GM12878 (cell line): ENCODE data around the gene IRF2BP1. TPM values are rescaled to one million over a fixed set of nuclear protein-coding genes. Genes with fewer than 3 reads are reported as not detected.
"Not testable (repeated sequence)": the region's sequence is repeated elsewhere in the genome, so short reads cannot be mapped to it uniquely, and the experiment has no call there.

Experiments
- ATAC-seq: fragments of 200-7000 bp; cut with Tn5 transposase; 3 replicates; pipeline ENCODE4 v1.9.1; 2020; ENCODE audit warnings: mild to moderate bottlenecking, moderate library complexity
- BruUV-seq: library from RNA; stranded (reverse); fragments of 400-500 nt; replicated peaks from 2 replicates; lab custom pipeline; 2021; lab: Mats Ljungman, UMichigan
- CTCF ChIA-PET: fragments of 300-600 bp; sonication (Branson Sonifier 250); formaldehyde crosslinking; extraction: SDS; loops from one replicate; lab custom pipeline; 2021; ENCODE audit warnings: inconsistent platforms; lab: Yijun Ruan, JAX
- POLR2A ChIA-PET: fragments of 350-600 bp; formaldehyde crosslinking; extraction: SDS; loops from one replicate; lab custom pipeline; 2021; ENCODE audit warnings: inconsistent platforms; lab: Charles Lee
- RAD21 ChIA-PET: fragments of 300-600 bp; sonication (Branson Sonifier 250); formaldehyde crosslinking; loops from one replicate; lab custom pipeline; 2023; ENCODE audit warnings: antibody characterized with exemption; ENCODE audit not compliant: unreplicated experiment; lab: Charles Lee
- SMC1A ChIA-PET: fragments of 300-600 bp; sonication (Branson Sonifier 250); formaldehyde crosslinking; loops from one replicate; lab custom pipeline; 2023; ENCODE audit not compliant: unreplicated experiment, uncharacterized antibody; lab: Charles Lee
- DNase-seq: peaks from one replicate; pipeline ENCODE4 v3.0.0-alpha.2; 2011; ENCODE audit warnings: low read depth, low spot score
- FAIRE-seq: peaks from 3 replicates; lab custom pipeline; 2011; peaks lifted over from hg19 to GRCh38; lab: Jason Lieb, UNC
- H2AFZ ChIP-seq: 2 replicates; pipeline ENCODE4 v1.6.0; 2011; ENCODE audit warnings: low read depth, low read length, control low read depth; ENCODE audit not compliant: control insufficient read depth
- H3K27ac ChIP-seq: 2 replicates; pipeline ENCODE4 v1.5.1; 2011; ENCODE audit warnings: control low read depth; ENCODE audit not compliant: control insufficient read depth, insufficient read depth
- H3K27me3 ChIP-seq, 2 experiments: replicated peaks in 1 of 2; 2 replicates each; pipeline versions ENCODE4 v1.6.0 to v1.6.1; 2011; ENCODE audit warnings: low read length in 1 of 2; ENCODE audit not compliant: control insufficient read depth in 2 of 2, insufficient read depth in 2 of 2
- H3K36me3 ChIP-seq, 2 experiments: 2 replicates each; pipeline ENCODE4 v1.5.1; 2011; ENCODE audit warnings: low read length in 1 of 2; ENCODE audit not compliant: control insufficient read depth in 2 of 2, insufficient read depth in 2 of 2
- H3K4me1 ChIP-seq: 2 replicates; pipeline ENCODE4 v1.6.1; 2011; ENCODE audit warnings: mild to moderate bottlenecking, low read length, moderate library complexity, mixed read lengths; ENCODE audit not compliant: control insufficient read depth, insufficient read depth
- H3K4me2 ChIP-seq: 2 replicates; pipeline ENCODE4 v1.6.0; 2011; ENCODE audit warnings: control low read depth; ENCODE audit not compliant: control insufficient read depth, insufficient read depth
- H3K4me3 ChIP-seq: fragments of 200-600 bp; sonication (generic); 2 replicates; pipeline ENCODE4 v1.5.1; 2016
- H3K79me2 ChIP-seq: 2 replicates; pipeline ENCODE4 v1.6.0; 2011; ENCODE audit warnings: low read length; ENCODE audit not compliant: control insufficient read depth, insufficient read depth
- H3K9ac ChIP-seq: 2 replicates; pipeline ENCODE4 v1.8.0; 2011; ENCODE audit warnings: low read length, control low read depth, mixed read lengths; ENCODE audit not compliant: control insufficient read depth, insufficient read depth
- H3K9me3 ChIP-seq: replicated peaks from 3 replicates; pipeline ENCODE4 v1.5.1; 2011; ENCODE audit warnings: mild to moderate bottlenecking, low read length; ENCODE audit not compliant: control insufficient read depth, insufficient read depth
- H4K20me1 ChIP-seq: 2 replicates; pipeline ENCODE4 v1.6.0; 2011; ENCODE audit not compliant: control insufficient read depth, insufficient read depth
- BHLHE40 ChIP-seq, 2 experiments: fragments of 450-650 bp in 1 of 2; IDR thresholded peaks; 2 replicates each; pipeline ENCODE4 v1.6.1; 2011 to 2017; ENCODE audit warnings: low read depth in 2 of 2, borderline replicate concordance in 1 of 2, improper control_type of control experiment in 1 of 2, low read length in 1 of 2, mild to moderate bottlenecking in 1 of 2
- PML ChIP-seq: IDR thresholded peaks from 2 replicates; pipeline ENCODE4 v1.6.1; 2012; ENCODE audit warnings: low read length, inconsistent platforms
- POU2F2 ChIP-seq: IDR thresholded peaks from 3 replicates; pipeline ENCODE4 v1.6.1; 2011; ENCODE audit warnings: low read depth, mild to moderate bottlenecking, low read length, borderline replicate concordance
- SRF ChIP-seq, 2 experiments: IDR thresholded peaks; 2 replicates each; pipeline ENCODE4 v1.6.1; 2011; ENCODE audit warnings: low read depth in 2 of 2, low read length in 2 of 2, mild to moderate bottlenecking in 1 of 2, moderate library complexity in 1 of 2
- STAT1 ChIP-seq: fragments of 450-650 bp; conservative IDR thresholded peaks from 2 replicates; pipeline ENCODE4 v1.6.1; 2014; ENCODE audit warnings: antibody characterized with exemption, mild to moderate bottlenecking
- SUZ12 ChIP-seq: fragments of 200-600 bp; sonication (generic); IDR thresholded peaks from one replicate; pipeline ENCODE4 v1.6.1; 2018; ENCODE audit warnings: antibody characterized with exemption, mild to moderate bottlenecking; ENCODE audit not compliant: unreplicated experiment
- WGBS: methylation state at CpG from one replicate; pipeline ENCODE4 v1.1.6; 2016; ENCODE audit warnings: low lambda C conversion rate; ENCODE audit not compliant: insufficient replicate concordance, insufficient coverage; ENCODE audit errors: missing lambda C conversion rate; 5-methylcytosine and 5-hydroxymethylcytosine counted together
- in situ Hi-C: fragments of 300-500 bp; cut with MboI; formaldehyde crosslinking; loops from 9 replicates; pipeline ENCODE4 v1.14.3; 2018; ENCODE audit warnings: mixed read lengths
- intact Hi-C: fragments of 100-400 bp; cut with micrococcal nuclease; formaldehyde crosslinking; loops from one replicate; pipeline ENCODE4 v1.14.2; 2022; ENCODE audit not compliant: unreplicated experiment
- polyA plus RNA-seq, 11 experiments: library from polyadenylated mRNA; depleted of rRNA in 4 of 11; unstranded in 6 of 11; stranded (reverse) in 5 of 11; fragments of >200 nt; fragmentation: Nextera tagmentation in 4 of 11; fragmentation: Illumina TruSeq in 1 of 11; extraction: Ambion mirVana in 4 of 11; extraction: Trizol in 1 of 11; gene quantifications; 1 replicate in 1 of 11; 2 replicates in 10 of 11; pipeline versions ENCODE4 v1.2.1 to v1.2.3, GENCODE V29; 2011 to 2016; ENCODE audit warnings: inconsistent platforms in 2 of 11, missing spikeins in 2 of 11, low read depth in 1 of 11
- total RNA-seq, 4 experiments: library from RNA; depleted of rRNA in 3 of 4; stranded (reverse); fragments of >200 nt in 3 of 4; fragmentation: Illumina TruSeq in 1 of 4; extraction: Trizol in 1 of 4; gene quantifications; 2 replicates each; pipeline versions ENCODE4 v1.2.1 to v1.2.3, GENCODE V29; 2013 to 2021
- TF ChIP-seq, protein P1 (sequence below): fragments of 450-650 bp; IDR thresholded peaks from 2 replicates; pipeline ENCODE4 v1.6.1; 2018; ENCODE audit warnings: borderline replicate concordance, mild to moderate bottlenecking; ENCODE audit not compliant: partially characterized antibody
- TF ChIP-seq, protein P2 (sequence below): IDR thresholded peaks from 2 replicates; pipeline ENCODE4 v1.6.1; 2011; ENCODE audit warnings: borderline replicate concordance, low read depth, mild to moderate bottlenecking, moderate library complexity, mixed read lengths, low read length; ENCODE audit not compliant: insufficient read depth; ENCODE audit errors: extremely low read length

The IRF2BP1 gene
- total and polyA plus RNA-seq, 10 of the 15 experiments (the other 5 are each of a cell fraction or from before 2014, with no cell fraction given): 0.31 to 24.4 (median 4.4) TPM

DNA sequence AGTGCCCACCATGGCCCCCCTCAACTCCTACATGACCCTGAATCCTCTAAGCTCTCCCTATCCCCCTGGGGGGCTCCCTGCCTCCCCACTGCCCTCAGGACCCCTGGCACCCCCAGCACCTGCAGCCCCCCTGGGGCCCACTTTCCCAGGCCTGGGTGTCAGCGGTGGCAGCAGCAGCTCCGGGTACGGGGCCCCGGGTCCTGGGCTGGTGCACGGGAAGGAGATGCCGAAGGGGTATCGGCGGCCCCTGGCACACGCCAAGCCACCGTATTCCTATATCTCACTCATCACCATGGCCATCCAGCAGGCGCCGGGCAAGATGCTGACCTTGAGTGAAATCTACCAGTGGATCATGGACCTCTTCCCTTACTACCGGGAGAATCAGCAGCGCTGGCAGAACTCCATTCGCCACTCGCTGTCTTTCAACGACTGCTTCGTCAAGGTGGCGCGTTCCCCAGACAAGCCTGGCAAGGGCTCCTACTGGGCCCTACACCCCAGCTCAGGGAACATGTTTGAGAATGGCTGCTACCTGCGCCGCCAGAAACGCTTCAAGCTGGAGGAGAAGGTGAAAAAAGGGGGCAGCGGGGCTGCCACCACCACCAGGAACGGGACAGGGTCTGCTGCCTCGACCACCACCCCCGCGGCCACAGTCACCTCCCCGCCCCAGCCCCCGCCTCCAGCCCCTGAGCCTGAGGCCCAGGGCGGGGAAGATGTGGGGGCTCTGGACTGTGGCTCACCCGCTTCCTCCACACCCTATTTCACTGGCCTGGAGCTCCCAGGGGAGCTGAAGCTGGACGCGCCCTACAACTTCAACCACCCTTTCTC lies 13.6 kb downstream of the IRF2BP1 start (continued):
- TF ChIP-seq, protein P1, sequence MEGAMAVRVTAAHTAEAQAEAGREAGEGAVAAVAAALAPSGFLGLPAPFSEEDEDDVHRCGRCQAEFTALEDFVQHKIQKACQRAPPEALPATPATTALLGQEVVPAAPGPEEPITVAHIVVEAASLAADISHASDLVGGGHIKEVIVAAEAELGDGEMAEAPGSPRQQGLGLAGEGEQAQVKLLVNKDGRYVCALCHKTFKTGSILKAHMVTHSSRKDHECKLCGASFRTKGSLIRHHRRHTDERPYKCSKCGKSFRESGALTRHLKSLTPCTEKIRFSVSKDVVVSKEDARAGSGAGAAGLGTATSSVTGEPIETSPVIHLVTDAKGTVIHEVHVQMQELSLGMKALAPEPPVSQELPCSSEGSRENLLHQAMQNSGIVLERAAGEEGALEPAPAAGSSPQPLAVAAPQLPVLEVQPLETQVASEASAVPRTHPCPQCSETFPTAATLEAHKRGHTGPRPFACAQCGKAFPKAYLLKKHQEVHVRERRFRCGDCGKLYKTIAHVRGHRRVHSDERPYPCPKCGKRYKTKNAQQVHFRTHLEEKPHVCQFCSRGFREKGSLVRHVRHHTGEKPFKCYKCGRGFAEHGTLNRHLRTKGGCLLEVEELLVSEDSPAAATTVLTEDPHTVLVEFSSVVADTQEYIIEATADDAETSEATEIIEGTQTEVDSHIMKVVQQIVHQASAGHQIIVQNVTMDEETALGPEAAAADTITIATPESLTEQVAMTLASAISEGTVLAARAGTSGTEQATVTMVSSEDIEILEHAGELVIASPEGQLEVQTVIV: no peak

DNA sequence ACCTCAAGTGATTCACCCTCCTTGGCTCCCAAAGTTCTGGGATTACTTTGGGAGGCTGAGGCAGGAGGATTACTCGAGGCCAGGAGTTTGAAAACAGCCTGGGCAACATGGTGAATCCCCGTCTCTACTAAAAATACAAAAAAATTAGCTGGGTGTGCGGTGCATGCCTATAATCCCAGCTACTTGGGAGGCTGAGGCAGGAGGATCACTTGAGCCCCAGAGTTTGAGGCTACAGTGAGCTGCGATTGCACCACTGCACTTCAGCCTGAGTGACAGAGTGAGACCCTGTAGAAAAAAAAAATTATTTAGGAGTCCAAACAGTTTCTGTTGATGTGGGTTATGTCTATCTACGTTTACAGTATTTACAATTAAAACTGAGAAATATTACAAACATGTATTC lies 15.1 kb downstream of the IRF2BP1 start:
- no peak overlapping the region for H3K4me2 ChIP-seq
- FAIRE-seq (no peak), DNase-seq (no peak), ATAC-seq (no peak)
- no peaks in the 10 kb centered on the region; a peak in 1 of 4 replicates for H3K27me3 ChIP-seq
- in situ Hi-C loops: no loop called here
- H3K9ac ChIP-seq: no peak overlapping the region
- intact Hi-C loops: no loop called here
- no peaks in the 10 kb centered on the region for H3K79me2 ChIP-seq
- no peak overlapping the region for H2AFZ ChIP-seq
- TF ChIP-seq, protein P2, sequence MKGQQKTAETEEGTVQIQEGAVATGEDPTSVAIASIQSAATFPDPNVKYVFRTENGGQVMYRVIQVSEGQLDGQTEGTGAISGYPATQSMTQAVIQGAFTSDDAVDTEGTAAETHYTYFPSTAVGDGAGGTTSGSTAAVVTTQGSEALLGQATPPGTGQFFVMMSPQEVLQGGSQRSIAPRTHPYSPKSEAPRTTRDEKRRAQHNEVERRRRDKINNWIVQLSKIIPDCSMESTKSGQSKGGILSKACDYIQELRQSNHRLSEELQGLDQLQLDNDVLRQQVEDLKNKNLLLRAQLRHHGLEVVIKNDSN: no peak
- no peak for TF ChIP-seq SUZ12
- TF ChIP-seq SRF (IDR thresholded peaks at IDR 0.05; ENCODE audit: low read depth in 2 of 2, low read length in 2 of 2): no peak
- TF ChIP-seq PML: no peak
- no peak for TF ChIP-seq BHLHE40 (IDR thresholded peaks at IDR 0.05; ENCODE audit: borderline replicate concordance in 1 of 2, low read depth in 2 of 2, low read length in 1 of 2)
- no peak for TF ChIP-seq STAT1
- TF ChIP-seq POU2F2: no peak
- no peaks in the 10 kb centered on the region for H3K36me3 ChIP-seq
- no peaks in the 10 kb centered on the region for H4K20me1 ChIP-seq
- H3K4me1 ChIP-seq: no peaks in the 10 kb centered on the region; the same call in 1 of the 2 replicates
- H3K27ac ChIP-seq: no peak overlapping the region
- CTCF ChIA-PET: interaction anchor here (1.3 to 2.6 kb wide), 2 partner anchors 11 to 394 kb away, joined by 3 to 13 read pairs; no protein-coding TSS in a partner anchor
- WGBS: 43% methylated on average over 5 of the region's 5 CpGs
- SMC1A ChIA-PET: interaction anchor here (10.0 kb wide), 1 partner anchor 10 kb away, joined by 98 read pairs; no protein-coding TSS in a partner anchor
- H3K9me3 ChIP-seq: no peaks in the 10 kb centered on the region
- POLR2A ChIA-PET: no interaction called here
- BruUV-seq: no TSS peak
- RAD21 ChIA-PET: no interaction called here
- H3K4me3 ChIP-seq: no peak overlapping the region

DNA sequence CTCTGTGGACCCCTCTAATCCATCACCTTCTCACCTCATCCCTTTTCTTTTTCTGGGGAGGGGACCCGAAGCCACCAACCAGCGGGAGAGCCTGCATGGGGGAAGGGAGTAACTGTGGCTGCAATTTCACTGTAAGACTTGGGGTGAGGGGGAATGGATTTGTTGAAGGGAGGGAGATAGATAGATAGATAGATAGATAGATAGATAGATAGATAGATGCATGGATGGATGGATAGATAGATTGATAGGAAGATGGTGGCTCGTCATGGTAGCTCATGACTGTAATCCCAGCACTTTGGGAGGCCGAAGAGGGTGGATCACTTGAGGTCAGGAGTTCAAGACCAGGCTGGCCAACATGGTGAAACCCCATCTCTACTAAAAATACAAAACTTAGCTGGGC lies 18.7 kb downstream of the IRF2BP1 start:
- intact Hi-C loops, FAIRE-seq, ATAC-seq, H3K4me2 ChIP-seq, H3K4me1 ChIP-seq, H4K20me1 ChIP-seq, DNase-seq, H3K27me3 ChIP-seq, BruUV-seq, H3K27ac ChIP-seq, H3K36me3 ChIP-seq, H3K4me3 ChIP-seq, H3K9ac ChIP-seq, H2AFZ ChIP-seq, H3K79me2 ChIP-seq, in situ Hi-C loops, H3K9me3 ChIP-seq: not testable (repeated sequence)
- ChIA-PET SMC1A (interaction anchor here (10.0 kb wide), 1 partner anchor 14 kb away, joined by 98 read pairs; no protein-coding TSS in a partner anchor), CTCF (interaction anchor here (9.2 kb wide), 1 partner anchor 17 kb away, joined by 194 read pairs; the partner anchor contains the start of gene IRF2BP1), POLR2A (interaction anchor here (8.2 kb wide), 1 partner anchor 15 kb away, joined by 178 read pairs; the partner anchor contains the start of gene IRF2BP1), RAD21 (interaction anchor here (0.6 to 5.2 kb wide), 3 partner anchors 16 to 152 kb away, joined by 3 to 159 read pairs (median 3); partner anchors contain the start of genes CCDC61 and IRF2BP1)
- 11% methylated on average over 4 of the region's 4 CpGs for WGBS
